Sigmoid colon (tissue), 7 donors: ENCODE results near the gene ZCCHC24. TPM values are rescaled to one million over a fixed set of nuclear protein-coding genes. Genes with fewer than 3 reads are reported as not detected.

ENCODE experiments used
- DNase-seq: peaks from one replicate; pipeline ENCODE4 v3.0.0-alpha.2; 2019
- H3K27ac ChIP-seq, 4 donors: fragments of 200-600 bp; sonication (generic); one replicate each; pipeline ENCODE4 v1.5.1; 2016 to 2019; ENCODE audit warnings: mild to moderate bottlenecking in 1 of 4
- H3K27me3 ChIP-seq, 3 donors: fragments of 200-600 bp; sonication (generic); one replicate each; pipeline ENCODE4 v1.5.1; 2019; ENCODE audit warnings: mild to moderate bottlenecking in 1 of 3
- H3K36me3 ChIP-seq, 4 donors: fragments of 200-600 bp; sonication (generic); one replicate each; pipeline ENCODE4 v1.5.1; 2016 to 2019
- H3K4me1 ChIP-seq, 4 donors: fragments of 200-600 bp; sonication (generic); one replicate each; pipeline ENCODE4 v1.5.1; 2017 to 2019
- H3K4me3 ChIP-seq, 4 donors: fragments of 200-600 bp; sonication (generic); one replicate each; pipeline ENCODE4 v1.5.1; 2017 to 2019; ENCODE audit warnings: mild to moderate bottlenecking in 2 of 4, moderate library complexity in 1 of 4
- H3K9me3 ChIP-seq, 4 donors: fragments of 200-600 bp in 3 of 4; sonication (generic) in 3 of 4; one replicate each; pipeline versions ENCODE4 v1.5.1 to v1.6.1; 2013 to 2019
- EP300 ChIP-seq, 4 donors: sonication (generic); formaldehyde crosslinking; IDR thresholded peaks; one replicate each; pipeline ENCODE4 v1.6.1; 2017; ENCODE audit warnings: antibody characterized with exemption in 4 of 4
- POLR2A ChIP-seq, 2 donors: fragments of 450-650 bp; IDR thresholded peaks; one replicate each; pipeline ENCODE4 v1.6.1; 2016; ENCODE audit warnings: antibody characterized with exemption in 2 of 2, mild to moderate bottlenecking in 2 of 2, moderate library complexity in 2 of 2
- POLR2AphosphoS5 ChIP-seq, 4 donors: sonication (generic); formaldehyde crosslinking; IDR thresholded peaks; one replicate each; pipeline ENCODE4 v1.6.1; 2017; ENCODE audit warnings: antibody characterized with exemption in 4 of 4
- WGBS, 2 donors: extraction: QIAGEN DNeasy Blood & Tissue Kit; methylation state at CpG; one replicate each; pipeline ENCODE4 v1.1.7; 2013; 5-methylcytosine and 5-hydroxymethylcytosine counted together
- intact Hi-C: fragments of 100-400 bp; cut with DNase I; formaldehyde crosslinking; loops from one replicate; pipeline ENCODE4 v1.15.1; 2023
- polyA plus RNA-seq, 3 donors: library from polyadenylated mRNA; stranded (reverse); fragments of 200-250 nt; gene quantifications; one replicate each; pipeline ENCODE4 v1.2.3, GENCODE V29; 2013
- total RNA-seq, 4 donors: library from RNA; depleted of rRNA; stranded (reverse); fragments of >200 nt; gene quantifications; one replicate each; pipeline ENCODE4 v1.1.0, GENCODE V29; 2016
- TF ChIP-seq, protein P1 (sequence below), 4 experiments: fragments of 450-650 bp in 3 of 4; fragments of 200-600 bp in 1 of 4; IDR thresholded peaks; one replicate each; pipeline ENCODE4 v1.5.1; 2016 to 2019; ENCODE audit warnings: antibody characterized with exemption in 4 of 4, mild to moderate bottlenecking in 3 of 4, moderate library complexity in 2 of 4
- donor health status: healthy with polysubstance abuse.
- donor health status: Bipolar disorder and iron deficiency.
- donor health status: healthy.

The ZCCHC24 gene
- total and polyA plus RNA-seq, 7 donors: 7.6 to 141 (median 82.6) TPM

DNA sequence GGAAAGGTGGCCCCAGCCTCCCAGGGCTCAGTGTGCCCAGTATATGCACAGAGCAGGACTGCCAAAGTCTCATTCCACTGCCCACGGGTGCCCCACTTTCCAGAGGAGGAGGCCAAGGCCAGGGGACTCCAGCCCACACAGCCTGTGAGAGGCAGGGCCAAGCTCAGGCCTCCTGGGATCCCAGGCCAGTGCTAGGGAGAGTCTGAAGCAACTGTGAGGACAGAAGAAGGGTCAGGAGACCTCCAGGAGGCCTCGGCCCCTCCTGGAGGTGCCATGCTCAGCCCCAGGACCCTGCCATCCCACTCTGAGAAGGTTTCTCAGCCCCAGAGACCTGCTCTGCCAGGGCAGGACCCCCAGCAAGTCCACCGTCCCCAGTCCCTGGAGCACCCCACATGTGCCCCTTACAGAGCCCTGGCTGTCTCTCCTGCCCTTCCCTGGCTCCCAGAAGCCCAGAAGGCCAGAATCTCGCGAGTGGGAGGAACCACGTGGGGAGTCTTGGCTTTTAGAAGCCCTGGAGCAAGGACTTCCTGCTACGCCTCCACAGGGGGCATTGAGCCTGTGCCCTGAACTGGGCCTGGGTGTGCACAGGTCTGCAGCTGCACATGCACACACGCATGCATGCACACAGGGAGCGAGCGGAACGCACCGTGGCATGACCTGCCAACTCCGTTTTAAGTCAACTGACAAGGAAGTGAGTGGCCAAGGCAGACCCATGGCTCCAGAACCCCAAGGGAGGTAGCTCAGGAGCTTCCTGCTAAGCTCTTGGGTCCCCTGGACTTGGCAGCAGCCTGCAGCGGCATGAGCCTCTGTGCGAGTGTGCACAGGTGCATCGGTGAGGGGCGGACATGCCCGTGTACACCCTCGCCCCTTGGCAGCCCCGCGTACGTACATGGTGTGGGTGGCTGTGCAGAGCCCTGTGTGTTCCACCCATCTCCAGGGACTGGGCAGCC lies 33.6 kb downstream of the ZCCHC24 start:
- TF ChIP-seq EP300 (IDR thresholded peaks at IDR 0.05) (no peak), POLR2A (IDR thresholded peaks at IDR 0.05) (no peak), POLR2AphosphoS5 (IDR thresholded peaks at IDR 0.05) (peak in 1 of 4 donors; percentile 12)
- TF ChIP-seq, protein P1, sequence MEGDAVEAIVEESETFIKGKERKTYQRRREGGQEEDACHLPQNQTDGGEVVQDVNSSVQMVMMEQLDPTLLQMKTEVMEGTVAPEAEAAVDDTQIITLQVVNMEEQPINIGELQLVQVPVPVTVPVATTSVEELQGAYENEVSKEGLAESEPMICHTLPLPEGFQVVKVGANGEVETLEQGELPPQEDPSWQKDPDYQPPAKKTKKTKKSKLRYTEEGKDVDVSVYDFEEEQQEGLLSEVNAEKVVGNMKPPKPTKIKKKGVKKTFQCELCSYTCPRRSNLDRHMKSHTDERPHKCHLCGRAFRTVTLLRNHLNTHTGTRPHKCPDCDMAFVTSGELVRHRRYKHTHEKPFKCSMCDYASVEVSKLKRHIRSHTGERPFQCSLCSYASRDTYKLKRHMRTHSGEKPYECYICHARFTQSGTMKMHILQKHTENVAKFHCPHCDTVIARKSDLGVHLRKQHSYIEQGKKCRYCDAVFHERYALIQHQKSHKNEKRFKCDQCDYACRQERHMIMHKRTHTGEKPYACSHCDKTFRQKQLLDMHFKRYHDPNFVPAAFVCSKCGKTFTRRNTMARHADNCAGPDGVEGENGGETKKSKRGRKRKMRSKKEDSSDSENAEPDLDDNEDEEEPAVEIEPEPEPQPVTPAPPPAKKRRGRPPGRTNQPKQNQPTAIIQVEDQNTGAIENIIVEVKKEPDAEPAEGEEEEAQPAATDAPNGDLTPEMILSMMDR (IDR thresholded peaks at IDR 0.05): no peak
- peaks cover 0 to 31% (median 12%) of the 10 kb centered on the region in 4 donors for H3K4me1 ChIP-seq
- intact Hi-C loops: no loop called here
- H3K4me3 ChIP-seq: no peak overlapping the region
- H3K9me3 ChIP-seq: no peaks in the 10 kb centered on the region
- H3K27ac ChIP-seq: no peak overlapping the region
- H3K27me3 ChIP-seq: no peaks in the 10 kb centered on the region
- peak; percentile 65 for DNase-seq
- WGBS, 2 donors: 81 to 90% methylated on average over 22 of the region's 22 CpGs
- H3K36me3 ChIP-seq: peaks cover 0 to 12% (median 3%) of the 10 kb centered on the region in 4 donors

DNA sequence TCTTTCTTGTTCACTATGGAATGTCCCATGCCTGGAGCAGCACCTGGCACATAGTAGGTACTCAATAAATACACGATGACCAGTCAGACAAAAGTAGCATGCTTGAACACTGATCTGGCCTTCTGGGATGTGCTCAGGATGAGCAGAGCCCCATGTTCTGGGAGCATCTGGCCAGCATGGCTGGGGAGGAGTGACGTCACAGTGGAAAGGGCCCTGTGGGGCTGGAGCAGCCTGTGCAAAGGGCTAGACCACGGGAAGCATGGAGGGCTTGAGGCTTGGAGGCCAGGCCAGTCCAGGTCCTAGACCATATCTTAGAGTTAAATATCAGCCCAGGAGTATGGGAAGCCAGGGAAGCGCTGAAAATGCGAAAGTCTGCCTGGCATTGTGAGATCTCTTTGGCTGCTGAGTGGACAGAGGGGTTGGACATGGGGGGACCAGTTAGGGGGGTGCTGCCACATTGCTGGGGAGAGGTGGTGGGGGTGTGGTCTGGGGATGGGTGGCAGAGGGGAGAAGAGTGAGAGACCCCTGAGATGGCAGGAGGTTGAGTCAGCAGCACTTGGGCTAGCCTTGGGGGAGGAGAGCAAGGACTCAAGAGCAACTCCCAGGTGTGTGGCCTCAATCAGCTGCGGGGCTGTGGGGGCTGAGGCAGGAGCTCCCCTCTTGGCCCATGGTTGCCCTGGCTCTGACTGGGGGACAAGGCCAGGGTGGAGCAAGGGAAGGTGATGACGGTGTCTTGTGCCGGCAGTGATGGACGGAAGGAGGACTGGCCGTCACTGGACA lies 34.9 kb downstream of the ZCCHC24 start:
- H3K9me3 ChIP-seq: no peaks in the 10 kb centered on the region
- H3K4me1 ChIP-seq: peaks cover 0 to 18% (median 6%) of the 10 kb centered on the region in 4 donors
- WGBS, 2 donors: 83 to 88% methylated on average over 10 of the region's 10 CpGs
- no peaks in the 10 kb centered on the region for H3K27me3 ChIP-seq
- H3K36me3 ChIP-seq: peaks cover 0 to 6% (median under 1%) of the 10 kb centered on the region in 4 donors
- H3K4me3 ChIP-seq: no peak overlapping the region
- peak; percentile 78 for DNase-seq
- TF ChIP-seq POLR2AphosphoS5 (IDR thresholded peaks at IDR 0.05): no peak
- TF ChIP-seq EP300 (IDR thresholded peaks at IDR 0.05): no peak
- TF ChIP-seq, protein P1 (IDR thresholded peaks at IDR 0.05): no peak
- no peak for TF ChIP-seq POLR2A (IDR thresholded peaks at IDR 0.05)
- intact Hi-C loops: no loop called here
- no peak overlapping the region for H3K27ac ChIP-seq

- Histone ChIP-seq H3K4me3 (no peak overlapping the region), H3K27me3 (no peaks in the 10 kb centered on the region), H3K36me3 (no peaks in the 10 kb centered on the region), H3K4me1 (peaks cover 0 to 10% (median 2%) of the 10 kb centered on the region in 4 donors), H3K27ac (no peak overlapping the region), H3K9me3 (no peaks in the 10 kb centered on the region)
- 71 to 82% methylated on average over 9 of the region's 9 CpGs for WGBS, 2 donors
- no peak for TF ChIP-seq POLR2A (IDR thresholded peaks at IDR 0.05)
- no peak for TF ChIP-seq POLR2AphosphoS5 (IDR thresholded peaks at IDR 0.05)
- TF ChIP-seq, protein P1 (IDR thresholded peaks at IDR 0.05): no peak
- intact Hi-C loops: no loop called here
- peak; percentile 82 for DNase-seq
These were observed 35.7 kb downstream of the ZCCHC24 start for GRCh38 chr10:79409726-79410085.

DNA sequence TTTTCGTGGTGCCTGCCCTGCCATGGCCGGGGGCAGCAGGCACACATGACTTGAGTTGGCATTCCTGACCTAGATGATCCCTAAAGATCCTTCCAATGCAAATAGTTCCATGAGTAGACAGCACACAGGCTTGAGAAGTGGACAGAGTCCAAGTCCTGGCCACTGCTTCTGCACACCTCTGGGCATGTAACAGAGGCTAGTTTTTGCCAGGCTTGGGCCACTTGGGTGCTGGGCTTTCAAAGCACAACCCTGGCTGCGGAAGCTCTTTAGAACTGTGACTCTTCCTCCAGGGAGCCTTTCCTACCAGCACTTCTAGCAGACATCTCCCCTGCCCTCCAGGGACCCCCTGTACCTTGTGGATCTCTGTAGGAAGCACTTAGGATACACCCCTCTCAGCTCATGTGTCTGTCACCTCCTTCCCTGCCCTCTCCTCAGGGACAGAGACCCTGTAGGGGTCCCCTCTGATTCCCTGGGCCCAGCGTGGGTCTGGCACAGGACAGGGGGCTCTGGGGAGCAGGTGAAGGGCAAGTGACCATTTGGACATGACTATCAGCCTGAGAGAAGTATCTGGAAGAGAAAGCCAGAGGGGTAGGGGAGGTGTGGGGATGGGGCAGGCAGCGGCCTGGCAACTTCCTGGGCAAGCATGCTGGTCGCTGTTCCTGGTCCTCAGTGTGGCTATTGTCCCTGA lies 36.2 kb downstream of the ZCCHC24 start:
- Histone ChIP-seq H3K36me3 (no peaks in the 10 kb centered on the region), H3K27me3 (no peaks in the 10 kb centered on the region), H3K9me3 (no peaks in the 10 kb centered on the region), H3K27ac (no peak overlapping the region), H3K4me3 (no peak overlapping the region), H3K4me1 (peaks cover 0 to 5% (median 0%) of the 10 kb centered on the region in 4 donors)
- TF ChIP-seq POLR2AphosphoS5 (IDR thresholded peaks at IDR 0.05) (no peak), POLR2A (IDR thresholded peaks at IDR 0.05) (no peak), EP300 (IDR thresholded peaks at IDR 0.05) (no peak)
- TF ChIP-seq, protein P1 (IDR thresholded peaks at IDR 0.05): no peak
- intact Hi-C loops: no loop called here
- peak; percentile 66 for DNase-seq
- WGBS, 2 donors: 80 to 83% methylated on average over 6 of the region's 6 CpGs
